ENCODE data around the gene THEM5. TPM values are rescaled to one million over a fixed set of nuclear protein-coding genes. Genes with fewer than 3 reads are reported as not detected.
"Not testable (repeated sequence)": the region's sequence is repeated elsewhere in the genome, so short reads cannot be mapped to it uniquely, and the experiment has no call there.

The THEM5 gene
- total RNA-seq, 1 donor = not detected

DNA sequence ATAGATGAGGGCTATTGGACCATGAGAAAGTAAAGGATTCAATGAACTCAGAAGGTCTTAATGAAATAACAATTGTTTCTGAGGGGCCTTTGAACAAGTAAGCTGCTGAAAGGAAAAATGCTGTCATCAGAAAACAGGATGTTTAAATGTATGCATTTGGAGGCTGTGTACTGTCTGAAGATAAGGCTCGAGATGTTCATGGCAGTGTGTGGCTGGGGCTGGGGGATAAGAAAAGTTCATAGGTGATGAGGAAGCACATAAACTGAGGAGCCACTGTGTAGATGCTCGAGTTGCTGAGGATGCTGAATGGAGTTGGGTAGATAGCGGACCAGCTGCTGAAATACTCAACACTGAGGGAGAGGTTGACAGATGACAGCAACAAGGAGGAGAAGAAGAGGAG, 38.0 kb upstream of the THEM5 start:
- no peak for DNase-seq (ENCODE audit: low read depth)
- H3K4me3 ChIP-seq (ENCODE audit: low read depth, low read length) = no peak overlapping the region
- TF ChIP-seq, protein P1, sequence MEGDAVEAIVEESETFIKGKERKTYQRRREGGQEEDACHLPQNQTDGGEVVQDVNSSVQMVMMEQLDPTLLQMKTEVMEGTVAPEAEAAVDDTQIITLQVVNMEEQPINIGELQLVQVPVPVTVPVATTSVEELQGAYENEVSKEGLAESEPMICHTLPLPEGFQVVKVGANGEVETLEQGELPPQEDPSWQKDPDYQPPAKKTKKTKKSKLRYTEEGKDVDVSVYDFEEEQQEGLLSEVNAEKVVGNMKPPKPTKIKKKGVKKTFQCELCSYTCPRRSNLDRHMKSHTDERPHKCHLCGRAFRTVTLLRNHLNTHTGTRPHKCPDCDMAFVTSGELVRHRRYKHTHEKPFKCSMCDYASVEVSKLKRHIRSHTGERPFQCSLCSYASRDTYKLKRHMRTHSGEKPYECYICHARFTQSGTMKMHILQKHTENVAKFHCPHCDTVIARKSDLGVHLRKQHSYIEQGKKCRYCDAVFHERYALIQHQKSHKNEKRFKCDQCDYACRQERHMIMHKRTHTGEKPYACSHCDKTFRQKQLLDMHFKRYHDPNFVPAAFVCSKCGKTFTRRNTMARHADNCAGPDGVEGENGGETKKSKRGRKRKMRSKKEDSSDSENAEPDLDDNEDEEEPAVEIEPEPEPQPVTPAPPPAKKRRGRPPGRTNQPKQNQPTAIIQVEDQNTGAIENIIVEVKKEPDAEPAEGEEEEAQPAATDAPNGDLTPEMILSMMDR (IDR thresholded peaks at IDR 0.05; ENCODE audit: insufficient read depth, low read depth, low read length) = no peak

DNA sequence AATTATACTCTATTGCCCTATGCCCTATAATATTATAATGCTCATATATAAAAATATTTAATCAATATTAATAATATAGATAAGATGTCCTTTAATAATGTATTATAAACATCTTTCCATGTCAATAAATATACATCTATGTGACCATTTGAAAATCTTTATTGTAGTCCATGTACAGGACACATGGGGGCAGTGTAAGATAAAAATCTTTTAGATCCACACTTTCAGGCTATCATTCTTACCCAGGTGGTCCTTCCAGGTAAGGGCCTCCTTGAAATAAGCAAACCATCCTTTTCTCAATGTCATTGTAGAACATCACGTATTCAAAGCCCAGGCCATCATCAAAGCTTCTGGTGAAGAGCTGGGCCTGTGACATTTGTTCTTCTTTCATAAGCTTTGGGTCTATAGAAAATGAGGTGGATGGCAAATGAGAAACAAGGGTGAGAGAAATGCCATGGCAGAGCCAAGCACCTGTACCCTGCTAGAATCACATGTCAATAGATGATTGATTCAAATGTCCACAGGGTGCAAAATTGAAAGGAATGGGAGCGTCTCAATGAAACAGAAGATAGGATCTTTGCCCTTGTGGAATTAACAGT, 35.6 kb upstream of the THEM5 start:
- H3K4me3 ChIP-seq (ENCODE audit: low read depth, low read length) = no peak overlapping the region
- TF ChIP-seq, protein P1 (IDR thresholded peaks at IDR 0.05; ENCODE audit: insufficient read depth, low read depth, low read length) = peak; percentile 32
- DNase-seq (ENCODE audit: low read depth) = peak; percentile 21

DNA sequence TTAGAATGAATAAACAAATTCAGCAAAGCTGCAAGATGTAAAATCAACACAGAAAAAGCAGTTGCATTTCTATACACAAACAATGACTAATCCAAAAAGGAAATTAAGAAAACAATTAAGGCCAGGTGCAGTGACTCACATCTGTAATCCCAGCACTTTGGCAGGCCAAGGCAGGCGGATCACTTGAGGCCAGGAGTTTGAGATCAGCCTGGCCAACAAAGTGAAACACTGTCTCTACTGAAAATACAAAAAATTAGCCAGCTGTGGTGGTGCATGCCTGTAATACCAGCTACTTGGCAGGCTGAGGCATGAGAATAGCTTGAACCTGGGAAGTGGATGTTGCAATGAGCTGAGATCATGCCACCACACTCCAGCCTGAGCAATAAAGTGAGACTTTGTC, 33.5 kb upstream of the THEM5 start:
- no peak overlapping the region for H3K4me3 ChIP-seq (ENCODE audit: low read depth, low read length)
- TF ChIP-seq, protein P1 (IDR thresholded peaks at IDR 0.05; ENCODE audit: insufficient read depth, low read depth, low read length) = no peak
- DNase-seq (ENCODE audit: low read depth) = peak; percentile 36

DNA sequence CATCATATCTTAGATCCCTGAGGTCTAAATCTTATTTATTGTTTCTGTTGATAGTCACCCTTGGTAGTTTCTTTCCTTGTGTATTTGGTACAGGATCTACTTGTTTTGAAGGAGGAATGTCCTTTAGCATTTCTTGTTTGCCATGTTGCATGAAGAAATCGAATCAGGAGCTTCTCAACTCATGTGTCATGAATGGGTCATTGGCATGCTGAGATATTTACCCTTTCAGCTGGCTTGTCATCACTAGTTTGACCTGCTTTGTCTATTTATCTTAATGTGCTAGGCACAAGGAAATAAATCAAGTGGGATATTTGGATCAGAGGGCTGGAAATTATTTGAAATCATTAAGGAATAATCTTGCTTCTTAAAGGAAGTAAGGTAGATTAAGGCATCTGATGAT, 32.0 kb upstream of the THEM5 start:
- no peak overlapping the region for H3K4me3 ChIP-seq (ENCODE audit: low read depth, low read length)
- no peak for DNase-seq (ENCODE audit: low read depth)
- TF ChIP-seq, protein P1 (IDR thresholded peaks at IDR 0.05; ENCODE audit: insufficient read depth, low read depth, low read length) = no peak

DNA sequence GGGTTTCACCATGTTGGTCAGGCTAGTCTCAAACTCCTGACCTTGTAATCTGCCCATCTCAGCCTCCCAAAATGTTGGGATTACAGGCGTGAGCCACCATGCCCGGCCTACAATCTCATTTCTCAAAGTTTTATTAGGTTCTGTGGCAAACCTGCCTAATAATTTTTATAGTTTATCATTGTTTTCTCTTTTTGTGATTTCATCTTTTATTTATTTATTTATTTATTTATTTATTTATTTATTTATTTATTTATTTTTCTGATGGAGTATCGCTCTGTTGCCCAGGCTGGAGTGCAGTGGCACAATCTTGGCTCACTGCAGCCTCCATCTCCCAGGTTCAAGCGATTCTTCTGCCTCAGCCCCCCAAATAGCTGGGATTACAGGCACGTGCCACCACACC, 31.4 kb upstream of the THEM5 start:
- DNase-seq (ENCODE audit: low read depth); H3K4me3 ChIP-seq (ENCODE audit: low read depth, low read length): not testable (repeated sequence)

DNA sequence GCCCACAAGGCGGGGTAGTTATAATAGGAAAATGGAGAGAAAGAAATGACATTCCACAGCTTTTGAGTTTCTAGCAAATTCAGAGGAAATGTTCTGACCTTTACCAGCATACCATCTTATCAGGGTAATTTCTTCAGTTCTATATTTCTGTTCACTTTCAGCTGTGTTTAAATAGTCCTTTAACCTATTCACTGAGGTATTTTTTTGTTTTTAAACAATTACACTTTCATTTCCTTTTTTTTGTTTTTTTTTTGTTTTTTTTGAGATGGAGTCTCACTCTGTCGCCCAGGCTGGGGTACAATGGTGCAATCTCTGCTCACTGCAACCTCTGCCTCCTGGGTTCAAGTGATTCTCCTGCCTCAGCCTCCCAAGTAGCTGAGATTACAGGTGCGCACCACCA, 30.9 kb upstream of the THEM5 start:
- not testable (repeated sequence) for DNase-seq (ENCODE audit: low read depth); H3K4me3 ChIP-seq (ENCODE audit: low read depth, low read length)

DNA sequence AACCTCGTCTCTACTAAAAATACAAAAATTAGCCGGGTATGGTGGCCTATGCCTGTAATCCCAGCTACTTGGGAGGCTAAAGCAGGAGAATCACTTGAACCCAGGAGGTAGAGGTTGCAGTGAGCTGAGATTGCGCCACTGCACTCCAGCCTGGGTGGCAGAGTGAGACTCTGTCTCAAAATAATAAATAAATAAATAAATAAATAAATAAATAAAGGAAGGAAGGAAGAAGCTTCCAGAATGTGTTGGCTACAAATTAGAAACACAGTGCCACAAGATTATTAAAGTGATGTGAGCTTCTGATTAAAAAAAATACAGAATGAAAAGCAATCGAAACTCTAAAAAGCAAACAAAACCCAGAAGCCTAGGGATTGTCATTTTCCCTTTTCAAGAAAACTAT, 30.4 kb upstream of the THEM5 start:
- not testable (repeated sequence) for H3K4me3 ChIP-seq (ENCODE audit: low read depth, low read length); DNase-seq (ENCODE audit: low read depth)

DNA sequence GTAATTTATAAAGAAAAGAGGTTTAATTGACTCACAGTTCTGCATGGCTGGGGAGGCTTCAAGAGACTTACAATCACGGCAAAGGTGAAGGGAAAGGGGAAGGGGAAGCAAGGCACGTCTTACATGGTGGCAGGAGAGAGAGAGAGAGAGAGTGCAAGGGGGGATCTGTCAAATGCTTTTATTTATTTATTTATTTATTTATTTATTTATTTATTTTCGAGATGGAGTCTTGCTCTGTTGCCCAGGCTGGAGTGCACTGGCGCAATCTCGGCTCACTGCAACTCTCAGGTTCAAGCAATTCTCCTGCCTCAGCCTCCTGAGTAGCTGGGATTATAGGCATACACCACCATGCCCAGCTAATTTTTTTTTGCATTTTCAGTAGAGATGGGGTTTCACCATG, 29.4 kb upstream of the THEM5 start:
- H3K4me3 ChIP-seq (ENCODE audit: low read depth, low read length); DNase-seq (ENCODE audit: low read depth): not testable (repeated sequence)

DNA sequence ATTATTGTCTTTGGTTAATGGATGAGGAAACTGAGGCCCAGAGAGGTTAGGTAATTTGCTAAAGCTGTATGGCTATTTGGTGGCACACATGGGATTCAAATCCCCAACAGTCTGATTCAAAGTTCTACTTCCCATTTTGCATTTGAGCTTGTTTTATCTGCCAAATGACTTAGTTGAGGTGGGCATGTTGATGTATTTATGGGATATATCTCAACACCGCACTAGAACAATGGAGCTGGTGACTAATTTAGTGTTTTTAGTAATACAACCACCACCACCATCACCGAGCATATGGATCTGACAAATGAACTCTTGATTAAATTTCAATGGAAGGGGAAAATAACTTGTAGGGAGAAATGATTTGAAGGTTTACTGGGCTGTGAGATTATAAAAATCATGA, 29.0 kb upstream of the THEM5 start:
- TF ChIP-seq, protein P1 (IDR thresholded peaks at IDR 0.05; ENCODE audit: insufficient read depth, low read depth, low read length) = no peak
- DNase-seq (ENCODE audit: low read depth) = no peak
- no peak overlapping the region for H3K4me3 ChIP-seq (ENCODE audit: low read depth, low read length)
